ENCODE measurements around the gene MRPS26. TPM values are rescaled to one million over a fixed set of nuclear protein-coding genes. Genes with fewer than 3 reads are reported as not detected.

The MRPS26 gene
- total and polyA plus RNA-seq, 2 of the 13 experiments (the other 11 are each of a cell fraction or from before 2014, with no cell fraction given), result 89.8 to 187 TPM

- no peak for TF ChIP-seq ZNF407 (CRISPR knock-in tag; IDR thresholded peaks at IDR 0.05; ENCODE audit: not compliant biosample characterization)
- no peak for TF ChIP-seq IKZF1 (IDR thresholded peaks at IDR 0.05)
- no peak for TF ChIP-seq FOXA1 (IDR thresholded peaks at IDR 0.05)
- TF ChIP-seq FOXA1 (CRISPR knock-in tag; IDR thresholded peaks at IDR 0.05), result no peak; the same call in 1 of the 2 replicates
- no peak for TF ChIP-seq KLF15 (CRISPR knock-in tag; IDR thresholded peaks at IDR 0.05; ENCODE audit: borderline replicate concordance)
- TF ChIP-seq, protein P1, sequence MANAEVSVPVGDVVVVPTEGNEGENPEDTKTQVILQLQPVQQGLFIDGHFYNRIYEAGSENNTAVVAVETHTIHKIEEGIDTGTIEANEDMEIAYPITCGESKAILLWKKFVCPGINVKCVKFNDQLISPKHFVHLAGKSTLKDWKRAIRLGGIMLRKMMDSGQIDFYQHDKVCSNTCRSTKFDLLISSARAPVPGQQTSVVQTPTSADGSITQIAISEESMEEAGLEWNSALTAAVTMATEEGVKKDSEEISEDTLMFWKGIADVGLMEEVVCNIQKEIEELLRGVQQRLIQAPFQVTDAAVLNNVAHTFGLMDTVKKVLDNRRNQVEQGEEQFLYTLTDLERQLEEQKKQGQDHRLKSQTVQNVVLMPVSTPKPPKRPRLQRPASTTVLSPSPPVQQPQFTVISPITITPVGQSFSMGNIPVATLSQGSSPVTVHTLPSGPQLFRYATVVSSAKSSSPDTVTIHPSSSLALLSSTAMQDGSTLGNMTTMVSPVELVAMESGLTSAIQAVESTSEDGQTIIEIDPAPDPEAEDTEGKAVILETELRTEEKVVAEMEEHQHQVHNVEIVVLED (CRISPR knock-in tag; IDR thresholded peaks at IDR 0.05; ENCODE audit: borderline replicate concordance), result no peak
- no peak for TF ChIP-seq ARHGAP35 (CRISPR knock-in tag; IDR thresholded peaks at IDR 0.05; ENCODE audit: borderline replicate concordance)
- TF ChIP-seq GATAD2A (CRISPR knock-in tag; IDR thresholded peaks at IDR 0.05), result peak; percentile 34; the same call in 1 of the 2 replicates
- TF ChIP-seq, protein P2, sequence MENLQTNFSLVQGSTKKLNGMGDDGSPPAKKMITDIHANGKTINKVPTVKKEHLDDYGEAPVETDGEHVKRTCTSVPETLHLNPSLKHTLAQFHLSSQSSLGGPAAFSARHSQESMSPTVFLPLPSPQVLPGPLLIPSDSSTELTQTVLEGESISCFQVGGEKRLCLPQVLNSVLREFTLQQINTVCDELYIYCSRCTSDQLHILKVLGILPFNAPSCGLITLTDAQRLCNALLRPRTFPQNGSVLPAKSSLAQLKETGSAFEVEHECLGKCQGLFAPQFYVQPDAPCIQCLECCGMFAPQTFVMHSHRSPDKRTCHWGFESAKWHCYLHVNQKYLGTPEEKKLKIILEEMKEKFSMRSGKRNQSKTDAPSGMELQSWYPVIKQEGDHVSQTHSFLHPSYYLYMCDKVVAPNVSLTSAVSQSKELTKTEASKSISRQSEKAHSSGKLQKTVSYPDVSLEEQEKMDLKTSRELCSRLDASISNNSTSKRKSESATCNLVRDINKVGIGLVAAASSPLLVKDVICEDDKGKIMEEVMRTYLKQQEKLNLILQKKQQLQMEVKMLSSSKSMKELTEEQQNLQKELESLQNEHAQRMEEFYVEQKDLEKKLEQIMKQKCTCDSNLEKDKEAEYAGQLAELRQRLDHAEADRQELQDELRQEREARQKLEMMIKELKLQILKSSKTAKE (CRISPR knock-in tag; IDR thresholded peaks at IDR 0.05; ENCODE audit: borderline replicate concordance), result no peak
- no peak for TF ChIP-seq MYC (CRISPR knock-in tag; IDR thresholded peaks at IDR 0.05; ENCODE audit: borderline replicate concordance)
- TF ChIP-seq SAP130 (CRISPR knock-in tag; IDR thresholded peaks at IDR 0.05; ENCODE audit: low read depth), result 0 out of 2 replicates have a peak, but pooled peaks have one; percentile 19
- TF ChIP-seq ZNF235 (CRISPR knock-in tag; IDR thresholded peaks at IDR 0.05; ENCODE audit: borderline replicate concordance), result no peak
- peak; percentile 42; the same call in 1 of the 2 replicates for TF ChIP-seq NR2F6 (IDR thresholded peaks at IDR 0.05)
- TF ChIP-seq NR2F6 (CRISPR knock-in tag; IDR thresholded peaks at IDR 0.05), result peak; percentile 52; the same call in 1 of the 2 replicates
- no peak for TF ChIP-seq GLI4 (CRISPR knock-in tag; IDR thresholded peaks at IDR 0.05; ENCODE audit: borderline replicate concordance)
- no peak for TF ChIP-seq AGO2 (optimal IDR thresholded peaks at IDR 0.05; ENCODE audit: low read depth, low read length)
- no peak for TF ChIP-seq ZNF629 (CRISPR knock-in tag; conservative IDR thresholded peaks at IDR 0.05)
- TF ChIP-seq, protein P3, sequence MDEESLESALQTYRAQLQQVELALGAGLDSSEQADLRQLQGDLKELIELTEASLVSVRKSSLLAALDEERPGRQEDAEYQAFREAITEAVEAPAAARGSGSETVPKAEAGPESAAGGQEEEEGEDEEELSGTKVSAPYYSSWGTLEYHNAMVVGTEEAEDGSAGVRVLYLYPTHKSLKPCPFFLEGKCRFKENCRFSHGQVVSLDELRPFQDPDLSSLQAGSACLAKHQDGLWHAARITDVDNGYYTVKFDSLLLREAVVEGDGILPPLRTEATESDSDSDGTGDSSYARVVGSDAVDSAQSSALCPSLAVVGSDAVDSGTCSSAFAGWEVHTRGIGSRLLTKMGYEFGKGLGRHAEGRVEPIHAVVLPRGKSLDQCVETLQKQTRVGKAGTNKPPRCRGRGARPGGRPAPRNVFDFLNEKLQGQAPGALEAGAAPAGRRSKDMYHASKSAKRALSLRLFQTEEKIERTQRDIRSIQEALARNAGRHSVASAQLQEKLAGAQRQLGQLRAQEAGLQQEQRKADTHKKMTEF (CRISPR knock-in tag; IDR thresholded peaks at IDR 0.05), result no peak
- no peak for TF ChIP-seq ZNF547 (CRISPR knock-in tag; IDR thresholded peaks at IDR 0.05)
These were observed 42.4 kb upstream of the MRPS26 start (continued) for GRCh38 chr20:3003416-3003815.
